Ishikawa (cell line): ENCODE data around the gene GRHPR.

Experiments
- CEBPB ChIP-seq: IDR thresholded peaks from 2 replicates; pipeline ENCODE4 v1.6.1; 2012
- CREB1 ChIP-seq: IDR thresholded peaks from 2 replicates; pipeline ENCODE4 v1.6.1; 2012; ENCODE audit warnings: low read depth
- EGR1 ChIP-seq: IDR thresholded peaks from 2 replicates; pipeline ENCODE4 v1.6.1; 2012
- EP300 ChIP-seq: IDR thresholded peaks from 2 replicates; pipeline ENCODE4 v1.6.1; 2012; ENCODE audit warnings: borderline replicate concordance
- FOXM1 ChIP-seq: IDR thresholded peaks from 2 replicates; pipeline ENCODE4 v1.6.1; 2012; ENCODE audit warnings: low read depth, borderline replicate concordance
- MAX ChIP-seq: IDR thresholded peaks from 2 replicates; pipeline ENCODE4 v1.6.1; 2012
- NFIC ChIP-seq: IDR thresholded peaks from 2 replicates; pipeline ENCODE4 v1.6.1; 2012
- RAD21 ChIP-seq: IDR thresholded peaks from 2 replicates; pipeline ENCODE4 v1.6.1; 2012; ENCODE audit warnings: low read depth
- REST ChIP-seq: IDR thresholded peaks from 2 replicates; pipeline ENCODE4 v1.6.1; 2012; ENCODE audit warnings: low read depth, mild to moderate bottlenecking
- TAF1 ChIP-seq: IDR thresholded peaks from 2 replicates; pipeline ENCODE4 v1.6.1; 2012; ENCODE audit warnings: low read depth, mild to moderate bottlenecking
- TCF12 ChIP-seq: IDR thresholded peaks from 2 replicates; pipeline ENCODE4 v1.6.1; 2012; ENCODE audit warnings: low read depth
- TEAD4 ChIP-seq: IDR thresholded peaks from 2 replicates; pipeline ENCODE4 v1.6.1; 2012
- USF1 ChIP-seq: IDR thresholded peaks from 2 replicates; pipeline ENCODE4 v1.6.1; 2012
- YY1 ChIP-seq: IDR thresholded peaks from 2 replicates; pipeline ENCODE4 v1.6.1; 2012; ENCODE audit warnings: low read depth
- ZBTB7A ChIP-seq: IDR thresholded peaks from 2 replicates; pipeline ENCODE4 v1.6.1; 2012; ENCODE audit warnings: low read depth

GRHPR gene

GRCh38 chr9:37441776-37442370 lies 19.4 kb downstream of the GRHPR start:
- no peak for TF ChIP-seq NFIC
- TF ChIP-seq MAX: no peak
- TF ChIP-seq CREB1: no peak
- TF ChIP-seq YY1: no peak
- no peak for TF ChIP-seq REST
- TF ChIP-seq TEAD4: no peak
- no peak for TF ChIP-seq RAD21
- TF ChIP-seq FOXM1: no peak
- no peak for TF ChIP-seq CEBPB
- TF ChIP-seq TCF12: no peak

GRCh38 chr9:37442556-37442955 lies 20.1 kb downstream of the GRHPR start:
- TF ChIP-seq CEBPB (no peak), YY1 (no peak), CREB1 (no peak), MAX (no peak), TAF1 (no peak), NFIC (no peak), TEAD4 (no peak), RAD21 (no peak), FOXM1 (no peak), TCF12 (no peak), EGR1 (no peak), USF1 (no peak), EP300 (no peak), REST (no peak), ZBTB7A (no peak)

GRCh38 chr9:37443566-37443965 lies 21.1 kb downstream of the GRHPR start:
- TF ChIP-seq EGR1: no peak
- no peak for TF ChIP-seq NFIC
- TF ChIP-seq EP300: no peak
- no peak for TF ChIP-seq FOXM1
- TF ChIP-seq YY1: no peak
- TF ChIP-seq USF1: no peak

GRCh38 chr9:37444890-37445289 lies 22.4 kb downstream of the GRHPR start:
- TF ChIP-seq TEAD4: no peak
- no peak for TF ChIP-seq CEBPB
- no peak for TF ChIP-seq MAX
- no peak for TF ChIP-seq CREB1
- TF ChIP-seq ZBTB7A: no peak
- no peak for TF ChIP-seq REST
- no peak for TF ChIP-seq USF1
- no peak for TF ChIP-seq TCF12
- no peak for TF ChIP-seq EGR1
- TF ChIP-seq RAD21: no peak
- TF ChIP-seq YY1: no peak
- no peak for TF ChIP-seq NFIC
- TF ChIP-seq TAF1: no peak
- TF ChIP-seq EP300: no peak
- no peak for TF ChIP-seq FOXM1
